HEK293 (cell line): ENCODE measurements around the gene NFATC1.

Experiments
- CTCF ChIA-PET: fragments of 350-600 bp; formaldehyde crosslinking; extraction: SDS; loops from one replicate; lab custom pipeline; 2021; ENCODE audit warnings: antibody characterized with exemption; lab: Yijun Ruan, JAX
- POLR2A ChIA-PET: fragments of 300-600 bp; formaldehyde crosslinking; extraction: SDS; loops from one replicate; lab custom pipeline; 2020; ENCODE audit warnings: antibody characterized with exemption, inconsistent platforms; lab: Yijun Ruan, JAX
- H3K27ac ChIP-seq: fragments of 200-500 bp; sonication (Bioruptor generic); 2 replicates; pipeline ENCODE4 v1.5.1; 2014; ENCODE audit warnings: low read depth, low read length, control low read depth, inconsistent platforms; ENCODE audit errors: extremely low read depth
- H3K36me3 ChIP-seq, 2 experiments: fragments of 200-500 bp in 1 of 2; sonication (Bioruptor generic) in 1 of 2; 1 replicate in 1 of 2; 2 replicates in 1 of 2; pipeline ENCODE4 v1.5.1; 2014 to 2017; ENCODE audit warnings: inconsistent platforms in 2 of 2, low read length in 2 of 2; ENCODE audit not compliant: control insufficient read depth in 2 of 2, insufficient read depth in 1 of 2
- H3K4me1 ChIP-seq: fragments of 200-500 bp; sonication (Bioruptor generic); 2 replicates; pipeline ENCODE4 v1.5.1; 2014; ENCODE audit warnings: mild to moderate bottlenecking, low read length, inconsistent platforms; ENCODE audit not compliant: control insufficient read depth, insufficient read depth
- H3K4me3 ChIP-seq: 2 replicates; pipeline ENCODE4 v1.5.1; 2011; ENCODE audit warnings: low read depth, mild to moderate bottlenecking, control low read depth, low read length, moderate library complexity
- H3K9me3 ChIP-seq: fragments of 200-500 bp; sonication (Bioruptor generic); 2 replicates; pipeline ENCODE4 v1.5.1; 2014; ENCODE audit warnings: low read depth, low read length, inconsistent platforms; ENCODE audit not compliant: control insufficient read depth, insufficient read depth
- BCL11A ChIP-seq: fragments of 450-650 bp; formaldehyde crosslinking; IDR thresholded peaks from 2 replicates; pipeline ENCODE4 v1.5.1; 2016; ENCODE audit warnings: low read depth, missing biosample characterization, missing genetic modification characterization
- GLI2 ChIP-seq: fragments of 450-650 bp; formaldehyde crosslinking; IDR thresholded peaks from 2 replicates; pipeline ENCODE4; 2017; ENCODE audit warnings: missing biosample characterization, missing genetic modification characterization, low read depth, borderline replicate concordance
- HIC1 ChIP-seq: fragments of 450-650 bp; formaldehyde crosslinking; IDR thresholded peaks from 2 replicates; pipeline ENCODE4 v1.5.1; 2016; ENCODE audit warnings: missing biosample characterization, missing genetic modification characterization
- IKZF3 ChIP-seq: fragments of 450-650 bp; IDR thresholded peaks from 2 replicates; pipeline ENCODE4 v1.5.0; 2018; ENCODE audit warnings: missing biosample characterization, mild to moderate bottlenecking, missing genetic modification characterization, moderate library complexity
- KLF8 ChIP-seq: fragments of 450-650 bp; formaldehyde crosslinking; IDR thresholded peaks from 2 replicates; pipeline ENCODE4 v1.5.1; 2016; ENCODE audit warnings: missing biosample characterization, missing genetic modification characterization
- MEIS1 ChIP-seq: sonication (generic); formaldehyde crosslinking; IDR thresholded peaks from 2 replicates; pipeline ENCODE4 v1.8.1; 2022; ENCODE audit warnings: missing genetic modification reagents, mild to moderate bottlenecking, borderline replicate concordance
- MZF1 ChIP-seq: fragments of 450-650 bp; formaldehyde crosslinking; IDR thresholded peaks from 2 replicates; pipeline ENCODE4 v1.5.1; 2017; ENCODE audit warnings: missing biosample characterization, missing genetic modification characterization, borderline replicate concordance
- RBAK ChIP-seq: fragments of 450-650 bp; formaldehyde crosslinking; IDR thresholded peaks from 2 replicates; pipeline ENCODE4 v1.5.1; 2016; ENCODE audit warnings: missing biosample characterization, missing genetic modification characterization
- TCF7L2 ChIP-seq: IDR thresholded peaks from 2 replicates; pipeline ENCODE4 v1.6.1; 2011; ENCODE audit warnings: low read depth, mild to moderate bottlenecking, inconsistent platforms, low read length, moderate library complexity, borderline replicate concordance
- YY1 ChIP-seq: fragments of 450-650 bp; formaldehyde crosslinking; IDR thresholded peaks from 2 replicates; pipeline ENCODE4 v1.5.1; 2018; ENCODE audit warnings: missing biosample characterization, missing genetic modification characterization
- ZBTB1 ChIP-seq: fragments of 450-650 bp; formaldehyde crosslinking; IDR thresholded peaks from 2 replicates; pipeline ENCODE4 v1.5.1; 2016; ENCODE audit warnings: missing biosample characterization, missing genetic modification characterization
- ZBTB20 ChIP-seq: fragments of 450-650 bp; formaldehyde crosslinking; IDR thresholded peaks from 2 replicates; pipeline ENCODE4 v1.5.1; 2016; ENCODE audit warnings: missing biosample characterization, missing genetic modification characterization
- ZEB2 ChIP-seq: fragments of 450-650 bp; formaldehyde crosslinking; IDR thresholded peaks from 2 replicates; pipeline ENCODE4 v1.5.1; 2016; ENCODE audit warnings: missing biosample characterization, missing genetic modification characterization
- ZNF19 ChIP-seq: fragments of 450-650 bp; formaldehyde crosslinking; IDR thresholded peaks from 2 replicates; pipeline ENCODE4; 2016; ENCODE audit warnings: missing biosample characterization, missing genetic modification characterization, low read depth
- ZNF274 ChIP-seq, 2 experiments: fragments of 200-500 bp in 1 of 2; fragments of 450-650 bp in 1 of 2; sonication (Bioruptor generic) in 1 of 2; formaldehyde crosslinking in 1 of 2; IDR thresholded peaks; 2 replicates each; pipeline versions ENCODE4 v1.5.1 to v1.6.1; 2014 to 2016; ENCODE audit warnings: borderline replicate concordance in 1 of 2, inconsistent platforms in 1 of 2, low read length in 1 of 2, missing biosample characterization in 1 of 2, missing genetic modification characterization in 1 of 2
- ZNF350 ChIP-seq: fragments of 450-650 bp; formaldehyde crosslinking; IDR thresholded peaks from 2 replicates; pipeline ENCODE4 v1.5.0; 2017; ENCODE audit warnings: missing biosample characterization, mild to moderate bottlenecking, missing genetic modification characterization
- ZNF473 ChIP-seq: fragments of 450-650 bp; formaldehyde crosslinking; IDR thresholded peaks from 2 replicates; pipeline ENCODE4 v1.5.1; 2017; ENCODE audit warnings: missing biosample characterization, missing genetic modification characterization
- ZNF501 ChIP-seq: fragments of 450-650 bp; formaldehyde crosslinking; IDR thresholded peaks from 2 replicates; pipeline ENCODE4 v1.5.1; 2016; ENCODE audit warnings: missing biosample characterization, missing genetic modification characterization
- ZNF529 ChIP-seq: fragments of 450-650 bp; formaldehyde crosslinking; IDR thresholded peaks from 2 replicates; pipeline ENCODE4 v1.5.1; 2017; ENCODE audit warnings: missing genetic modification characterization, missing biosample characterization; ENCODE audit not compliant: insufficient replicate concordance
- ZNF555 ChIP-seq: fragments of 450-650 bp; formaldehyde crosslinking; conservative IDR thresholded peaks from 2 replicates; pipeline ENCODE4 v1.5.1; 2017; ENCODE audit warnings: missing biosample characterization, mild to moderate bottlenecking, missing genetic modification characterization, inconsistent platforms
- ZNF571 ChIP-seq: fragments of 450-650 bp; formaldehyde crosslinking; IDR thresholded peaks from 2 replicates; pipeline ENCODE4 v1.5.0; 2017; ENCODE audit warnings: missing biosample characterization, missing genetic modification characterization
- ZNF621 ChIP-seq: fragments of 450-650 bp; formaldehyde crosslinking; IDR thresholded peaks from 2 replicates; pipeline ENCODE4 v1.5.1; 2017; ENCODE audit warnings: missing biosample characterization, missing genetic modification characterization
- ZNF660 ChIP-seq: fragments of 450-650 bp; IDR thresholded peaks from 2 replicates; pipeline ENCODE4 v1.5.1; 2018; ENCODE audit warnings: missing biosample characterization, mild to moderate bottlenecking, missing genetic modification characterization
- ZNF830 ChIP-seq: fragments of 450-650 bp; IDR thresholded peaks from 2 replicates; pipeline ENCODE4 v1.5.0; 2018; ENCODE audit warnings: missing biosample characterization, missing genetic modification characterization, low read depth, mild to moderate bottlenecking, moderate library complexity
- ZNF837 ChIP-seq: fragments of 450-650 bp; formaldehyde crosslinking; IDR thresholded peaks from 2 replicates; pipeline ENCODE4 v1.5.1; 2016; ENCODE audit warnings: missing biosample characterization, missing genetic modification characterization

Gene NFATC1

GRCh38 chr18:79384151-79384807 lies 11.5 kb upstream of the NFATC1 start:
- Histone ChIP-seq H3K4me3 (no peak overlapping the region), H3K9me3 (no peaks in the 10 kb centered on the region), H3K36me3 (no peaks in the 10 kb centered on the region), H3K4me1 (no peaks in the 10 kb centered on the region), H3K27ac (no peak overlapping the region)
- ChIA-PET POLR2A (no interaction called here), CTCF (interaction anchor here (0.6 to 1.1 kb wide), 2 partner anchors 9 to 145 kb away, joined by 5 to 10 read pairs; no protein-coding TSS in a partner anchor)
- TF ChIP-seq HIC1 (no peak), ZNF660 (tag by site-specific recombination) (no peak), IKZF3 (tag by site-specific recombination) (no peak), ZNF501 (tag by site-specific recombination) (no peak), ZNF350 (tag by site-specific recombination) (no peak), GLI2 (no peak), ZNF571 (tag by site-specific recombination) (no peak), ZNF19 (tag by site-specific recombination) (no peak)

- no peaks in the 10 kb centered on the region for H3K36me3 ChIP-seq
- TF ChIP-seq YY1 (tag by site-specific recombination) (no peak), ZEB2 (tag by site-specific recombination) (no peak), MEIS1 (no peak), ZNF837 (tag by site-specific recombination) (no peak)
- H3K4me1 ChIP-seq, result no peaks in the 10 kb centered on the region
- no peak overlapping the region for H3K4me3 ChIP-seq
- POLR2A ChIA-PET, result no interaction called here
- CTCF ChIA-PET, result interaction anchor here (0.6 to 1.1 kb wide), 3 partner anchors 9 to 247 kb away, joined by 5 to 10 read pairs (median 7); no protein-coding TSS in a partner anchor
- H3K27ac ChIP-seq, result no peak overlapping the region
- no peaks in the 10 kb centered on the region for H3K9me3 ChIP-seq
These were observed 10.9 kb upstream of the NFATC1 start for GRCh38 chr18:79384834-79385233.

- no peak overlapping the region for H3K4me3 ChIP-seq
- H3K27ac ChIP-seq, result no peak overlapping the region
- no peak for TF ChIP-seq ZNF274 (IDR thresholded peaks at IDR 0.05; ENCODE audit: low read length)
- TF ChIP-seq ZNF274 (tag by site-specific recombination; IDR thresholded peaks at IDR 0.05; ENCODE audit: borderline replicate concordance), result no peak
- TF ChIP-seq TCF7L2, result no peak
- TF ChIP-seq ZNF830 (tag by site-specific recombination), result no peak
- TF ChIP-seq, all 188 proteins: peak for 0
- Histone ChIP-seq H3K4me1 (no peaks in the 10 kb centered on the region), H3K9me3 (no peaks in the 10 kb centered on the region), H3K36me3 (no peaks in the 10 kb centered on the region)
- ChIA-PET POLR2A (no interaction called here), CTCF (interaction anchor here (0.7 to 1.1 kb wide), 2 partner anchors 144 to 247 kb away, joined by 5 to 7 read pairs; no protein-coding TSS in a partner anchor)
These were observed 10.4 kb upstream of the NFATC1 start for GRCh38 chr18:79385326-79385707.

- ChIA-PET CTCF (interaction anchor here (1.1 kb wide), 1 partner anchor 144 kb away, joined by 5 read pairs; no protein-coding TSS in a partner anchor), POLR2A (no interaction called here)
- no peaks in the 10 kb centered on the region for H3K9me3 ChIP-seq
- H3K4me1 ChIP-seq, result no peaks in the 10 kb centered on the region
- H3K4me3 ChIP-seq, result no peak overlapping the region
- no peak overlapping the region for H3K27ac ChIP-seq
- no peaks in the 10 kb centered on the region for H3K36me3 ChIP-seq
- TF ChIP-seq ZNF529 (tag by site-specific recombination) (no peak), ZNF555 (tag by site-specific recombination) (no peak), ZBTB1 (tag by site-specific recombination) (no peak), KLF8 (no peak), ZNF621 (tag by site-specific recombination) (no peak), RBAK (tag by site-specific recombination) (no peak), ZNF473 (tag by site-specific recombination) (no peak), ZBTB20 (tag by site-specific recombination) (no peak), ZNF830 (tag by site-specific recombination) (no peak), MZF1 (tag by site-specific recombination) (no peak), BCL11A (tag by site-specific recombination) (no peak)
These were observed 9.9 kb upstream of the NFATC1 start for GRCh38 chr18:79385708-79386341.
